ENCODE results near the gene CIDEA.
A peak's percentile ranks its signal among the peaks of the same experiment; 100 is the strongest.
"Not testable (repeated sequence)": the region's sequence is repeated elsewhere in the genome, so short reads cannot be mapped to it uniquely, and the experiment has no call there.

CIDEA gene

GRCh38 chr18:12254136-12254819, at the start of gene CIDEA:
TSS of gene CIDEA (plus strand) at chr18:12254361. CDS start at chr18:12254384, 23 bp downstream.
- no peak for DNase-seq (ENCODE audit: low spot score)

GRCh38 chr18:12208296-12209153, 45.6 kb upstream of the CIDEA start:
- DNase-seq (ENCODE audit: low spot score), result not testable (repeated sequence)

- not testable (repeated sequence) for DNase-seq (ENCODE audit: low spot score)
Observed at GRCh38 chr18:12212308-12212707, 41.9 kb upstream of the CIDEA start.

- not testable (repeated sequence) for DNase-seq (ENCODE audit: low spot score)
Observed at GRCh38 chr18:12214296-12215005, 39.7 kb upstream of the CIDEA start.

GRCh38 chr18:12216471-12216870, 37.7 kb upstream of the CIDEA start:
- DNase-seq (ENCODE audit: low spot score), result not testable (repeated sequence)

- DNase-seq (ENCODE audit: low spot score), result not testable (repeated sequence)
Observed at GRCh38 chr18:12218603-12219002, 35.6 kb upstream of the CIDEA start.

GRCh38 chr18:12222041-12222440, 32.1 kb upstream of the CIDEA start:
- DNase-seq (ENCODE audit: low spot score), result not testable (repeated sequence)

GRCh38 chr18:12223326-12223725, 30.8 kb upstream of the CIDEA start:
- DNase-seq (ENCODE audit: low spot score), result not testable (repeated sequence)

- DNase-seq (ENCODE audit: low spot score), result not testable (repeated sequence)
Observed at GRCh38 chr18:12226807-12227206, 27.4 kb upstream of the CIDEA start.

GRCh38 chr18:12227399-12228186, 26.6 kb upstream of the CIDEA start:
- not testable (repeated sequence) for DNase-seq (ENCODE audit: low spot score)

- DNase-seq (ENCODE audit: low spot score), result not testable (repeated sequence)
Observed at GRCh38 chr18:12228308-12228707, 25.9 kb upstream of the CIDEA start.

GRCh38 chr18:12230561-12230960, 23.6 kb upstream of the CIDEA start:
- DNase-seq (ENCODE audit: low spot score), result not testable (repeated sequence)

GRCh38 chr18:12231040-12231882, 22.9 kb upstream of the CIDEA start:
- DNase-seq (ENCODE audit: low spot score), result peak; percentile 6

GRCh38 chr18:12231986-12232385, 22.2 kb upstream of the CIDEA start:
- peak; percentile 6 for DNase-seq (ENCODE audit: low spot score)

GRCh38 chr18:12233378-12233777, 20.8 kb upstream of the CIDEA start:
- peak; percentile 4 for DNase-seq (ENCODE audit: low spot score)

- peak; percentile 1 for DNase-seq (ENCODE audit: low spot score)
Observed at GRCh38 chr18:12234451-12235190, 19.5 kb upstream of the CIDEA start.

- no peak for DNase-seq (ENCODE audit: low spot score)
Observed at GRCh38 chr18:12236141-12236540, 18.0 kb upstream of the CIDEA start.

GRCh38 chr18:12236934-12237832, 17.0 kb upstream of the CIDEA start:
- DNase-seq (ENCODE audit: low spot score), result peak; percentile 95

GRCh38 chr18:12238826-12239225, 15.3 kb upstream of the CIDEA start:
- no peak for DNase-seq (ENCODE audit: low spot score)
